Kidney (tissue), 14 donors: ENCODE results near the gene HDHD2. TPM values are rescaled to one million over a fixed set of nuclear protein-coding genes. Genes with fewer than 3 reads are reported as not detected.

Experiments
- DNase-seq, 5 donors: peaks; one replicate each; pipeline ENCODE4 v3.0.0-alpha.2; 2013 to 2020
- FAIRE-seq: peaks from 2 replicates; lab custom pipeline; 2012; peaks lifted over from hg19 to GRCh38; lab: Jason Lieb, UNC
- H3K27ac ChIP-seq, 2 donors: one replicate each; pipeline ENCODE4 v1.7.0; 2013; ENCODE audit warnings: low read depth in 2 of 2, low read length in 2 of 2, inconsistent platforms in 1 of 2
- H3K27me3 ChIP-seq: one replicate; pipeline ENCODE4 v1.7.1; 2013; ENCODE audit warnings: low read length, inconsistent platforms; ENCODE audit not compliant: control insufficient read depth, insufficient read depth
- H3K36me3 ChIP-seq, 3 donors: one replicate each; pipeline versions ENCODE4 v1.7.0 to v1.7.1; 2013; ENCODE audit warnings: low read length in 3 of 3, control low read depth in 1 of 3, inconsistent platforms in 1 of 3; ENCODE audit not compliant: insufficient read depth in 3 of 3, control insufficient read depth in 2 of 3
- H3K4me1 ChIP-seq, 3 donors: one replicate each; pipeline versions ENCODE4 v1.7.0 to v1.7.1; 2013; ENCODE audit warnings: low read length in 3 of 3, inconsistent platforms in 1 of 3, low read depth in 1 of 3; ENCODE audit not compliant: control insufficient read depth in 2 of 3, insufficient read depth in 2 of 3
- H3K4me3 ChIP-seq, 3 donors: one replicate each; pipeline versions ENCODE4 v1.7.0 to v1.8.1; 2013; ENCODE audit warnings: low read length in 3 of 3, control low read depth in 1 of 3, inconsistent platforms in 1 of 3
- H3K9ac ChIP-seq, 3 donors: one replicate each; pipeline versions ENCODE4 v1.7.0 to v1.7.1; 2013; ENCODE audit warnings: low read length in 3 of 3, control low read depth in 1 of 3, inconsistent platforms in 1 of 3
- H3K9me3 ChIP-seq, 3 donors: one replicate each; pipeline versions ENCODE4 v1.7.0 to v1.7.1; 2013; ENCODE audit warnings: low read length in 3 of 3, control low read depth in 1 of 3, inconsistent platforms in 1 of 3; ENCODE audit not compliant: control insufficient read depth in 2 of 3, insufficient read depth in 1 of 3
- CTCF ChIP-seq: IDR thresholded peaks from 3 replicates; pipeline ENCODE4 v1.5.1; 2012; ENCODE audit warnings: mild to moderate bottlenecking, moderate library complexity, borderline replicate concordance; ENCODE audit not compliant: insufficient read depth; ENCODE audit errors: extremely low read depth
- intact Hi-C: fragments of 100-400 bp; cut with DNase I; formaldehyde crosslinking; loops from one replicate; pipeline ENCODE4 v1.11.1; 2022
- polyA plus RNA-seq: library from polyadenylated mRNA; stranded (reverse); fragments of 350-450 nt; fragmentation: Illumina TruSeq; extraction: RNeasy Lipid Tissue Mini Kit (QIAGEN cat#74804); gene quantifications from one replicate; pipeline ENCODE4 v1.2.3, GENCODE V29; 2014; ENCODE audit warnings: low read depth, low replicate concordance; ENCODE audit not compliant: insufficient read depth
- total RNA-seq: library from RNA; stranded (reverse); fragmentation: NEBNext Ultra II Directional; extraction: Animal tissue kit (Norgen Biotek cat#: 25700); gene quantifications from one replicate; pipeline ENCODE4 v1.2.1, GENCODE V29; 2021
- donor health status: control.
- donor health status: control.
- donor health status: control.
- donor health status: control.
- donor health status: control.
- donor health status: DM: yes; HTN: yes; CAD: no.
- donor health status: Normal renal cell carcinoma (clear cell type).

The HDHD2 gene
- total and polyA plus RNA-seq, 2 donors from 2014 or later = 41.0 to 46.2 TPM

- no peaks in the 10 kb centered on the region for H3K27me3 ChIP-seq
- H3K36me3 ChIP-seq = peaks cover 0 to 6% (median 0%) of the 10 kb centered on the region in 3 donors
- H3K27ac ChIP-seq = no peak overlapping the region
- intact Hi-C loops = no loop called here
- no peak for DNase-seq
- TF ChIP-seq CTCF = no peak
- H3K4me1 ChIP-seq = no peaks in the 10 kb centered on the region
- FAIRE-seq = no peak
- H3K4me3 ChIP-seq = no peak overlapping the region
- no peaks in the 10 kb centered on the region for H3K9me3 ChIP-seq
- no peak overlapping the region for H3K9ac ChIP-seq
These were observed 54.5 kb downstream of the HDHD2 start for GRCh38 chr18:47095810-47096209.

GRCh38 chr18:47087676-47088075 lies 62.6 kb downstream of the HDHD2 start:
- Histone ChIP-seq H3K27ac (no peak overlapping the region), H3K9me3 (no peaks in the 10 kb centered on the region), H3K36me3 (no peaks in the 10 kb centered on the region), H3K9ac (no peak overlapping the region), H3K4me3 (no peak overlapping the region), H3K4me1 (no peaks in the 10 kb centered on the region), H3K27me3 (no peaks in the 10 kb centered on the region)
- no peak for FAIRE-seq
- no peak for DNase-seq
- no peak for TF ChIP-seq CTCF
- intact Hi-C loops = no loop called here

DNA sequence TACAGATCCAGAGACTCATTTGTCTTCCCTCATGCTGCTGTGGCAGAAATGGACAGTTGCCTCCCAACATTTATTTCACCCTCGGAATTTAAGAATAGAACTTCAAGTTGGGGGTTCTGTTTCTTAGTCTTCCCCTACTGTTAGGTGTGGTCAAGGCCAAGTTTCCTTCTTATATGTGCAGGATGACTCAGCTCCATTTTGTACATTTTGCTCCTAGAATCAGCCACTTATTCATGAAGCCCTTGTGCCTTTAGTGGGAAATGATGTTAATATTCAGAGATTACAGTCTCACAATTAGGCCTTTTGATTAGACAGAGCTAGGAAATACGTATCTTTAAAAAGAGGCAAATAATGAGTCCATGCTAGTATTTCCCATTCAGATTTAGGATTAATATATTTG lies 68.7 kb downstream of the HDHD2 start:
- Histone ChIP-seq H3K4me3 (no peak overlapping the region), H3K9me3 (no peaks in the 10 kb centered on the region), H3K4me1 (no peaks in the 10 kb centered on the region), H3K27me3 (no peaks in the 10 kb centered on the region), H3K36me3 (peaks cover 0 to 5% (median 3%) of the 10 kb centered on the region in 3 donors), H3K9ac (no peak overlapping the region), H3K27ac (no peak overlapping the region)
- no peak for TF ChIP-seq CTCF
- intact Hi-C loops = no loop called here
- DNase-seq (no peak), FAIRE-seq (no peak)

GRCh38 chr18:47080872-47081271 lies 69.4 kb downstream of the HDHD2 start:
- FAIRE-seq (no peak), DNase-seq (no peak)
- intact Hi-C loops = no loop called here
- Histone ChIP-seq H3K27me3 (no peaks in the 10 kb centered on the region), H3K9me3 (no peaks in the 10 kb centered on the region), H3K36me3 (peaks cover 0 to 5% (median 3%) of the 10 kb centered on the region in 3 donors), H3K4me3 (no peak overlapping the region), H3K9ac (no peak overlapping the region), H3K4me1 (no peaks in the 10 kb centered on the region), H3K27ac (no peak overlapping the region)
- TF ChIP-seq CTCF = no peak
